Esophagus muscularis mucosa (tissue), 4 donors: ENCODE results near the gene YWHAH. TPM values are rescaled to one million over a fixed set of nuclear protein-coding genes. Genes with fewer than 3 reads are reported as not detected.

Experiments
- DNase-seq: peaks from one replicate; pipeline ENCODE4 v3.0.0-alpha.2; 2017; ENCODE audit errors: extremely low spot score
- H3K27ac ChIP-seq, 4 donors: fragments of 200-600 bp; sonication (generic); replicated peaks in 1 of 4; 1 replicate in 3 of 4; 2 replicates in 1 of 4; pipeline ENCODE4 v1.5.1; 2016 to 2019; ENCODE audit warnings: mild to moderate bottlenecking in 1 of 4
- H3K27me3 ChIP-seq, 4 donors: fragments of 200-600 bp; sonication (generic); one replicate each; pipeline versions ENCODE4 v1.5.1 to v1.6.0; 2016 to 2019
- H3K36me3 ChIP-seq, 4 donors: fragments of 200-600 bp; sonication (generic); one replicate each; pipeline ENCODE4 v1.5.1; 2016 to 2019
- H3K4me1 ChIP-seq, 4 donors: fragments of 200-600 bp; sonication (generic); one replicate each; pipeline ENCODE4 v1.5.1; 2016 to 2019
- H3K4me3 ChIP-seq, 4 donors: fragments of 200-600 bp; sonication (generic); 1 replicate in 2 of 4; 2 replicates in 2 of 4; pipeline ENCODE4 v1.5.1; 2016 to 2019; ENCODE audit warnings: mild to moderate bottlenecking in 4 of 4, moderate library complexity in 1 of 4
- H3K9me3 ChIP-seq, 4 donors: fragments of 200-600 bp; sonication (generic); 1 replicate in 3 of 4; 2 replicates in 1 of 4; pipeline ENCODE4 v1.5.1; 2016 to 2019
- EP300 ChIP-seq: sonication (generic); formaldehyde crosslinking; IDR thresholded peaks from one replicate; pipeline ENCODE4 v1.6.1; 2017; ENCODE audit warnings: antibody characterized with exemption
- POLR2A ChIP-seq: fragments of 450-650 bp; IDR thresholded peaks from one replicate; pipeline ENCODE4 v1.6.1; 2017; ENCODE audit warnings: antibody characterized with exemption, moderate library complexity, mild to moderate bottlenecking, low read depth
- POLR2AphosphoS5 ChIP-seq, 2 donors: sonication (generic); formaldehyde crosslinking; IDR thresholded peaks; one replicate each; pipeline ENCODE4 v1.6.1; 2017; ENCODE audit warnings: antibody characterized with exemption in 2 of 2
- WGBS: methylation state at CpG from one replicate; pipeline ENCODE4 v1.1.5; 2018; 5-methylcytosine and 5-hydroxymethylcytosine counted together
- intact Hi-C: fragments of 100-400 bp; cut with DNase I; formaldehyde crosslinking; loops from one replicate; pipeline ENCODE4 v1.15.1; 2023
- total RNA-seq, 4 donors: library from RNA; depleted of rRNA; stranded (reverse); fragments of >200 nt; gene quantifications; one replicate each; pipeline versions ENCODE4 v1.1.0 to v1.2.1, GENCODE V29; 2016
- TF ChIP-seq, protein P1 (sequence below), 3 experiments: fragments of 200-600 bp in 2 of 3; fragments of 450-650 bp in 1 of 3; sonication (generic) in 2 of 3; IDR thresholded peaks; one replicate each; pipeline ENCODE4 v1.5.1; 2017 to 2019; ENCODE audit warnings: antibody characterized with exemption in 3 of 3, mild to moderate bottlenecking in 2 of 3, moderate library complexity in 1 of 3

YWHAH gene
- total RNA-seq, 4 donors from 2014 or later, result 132 to 232 (median 183) TPM

DNA sequence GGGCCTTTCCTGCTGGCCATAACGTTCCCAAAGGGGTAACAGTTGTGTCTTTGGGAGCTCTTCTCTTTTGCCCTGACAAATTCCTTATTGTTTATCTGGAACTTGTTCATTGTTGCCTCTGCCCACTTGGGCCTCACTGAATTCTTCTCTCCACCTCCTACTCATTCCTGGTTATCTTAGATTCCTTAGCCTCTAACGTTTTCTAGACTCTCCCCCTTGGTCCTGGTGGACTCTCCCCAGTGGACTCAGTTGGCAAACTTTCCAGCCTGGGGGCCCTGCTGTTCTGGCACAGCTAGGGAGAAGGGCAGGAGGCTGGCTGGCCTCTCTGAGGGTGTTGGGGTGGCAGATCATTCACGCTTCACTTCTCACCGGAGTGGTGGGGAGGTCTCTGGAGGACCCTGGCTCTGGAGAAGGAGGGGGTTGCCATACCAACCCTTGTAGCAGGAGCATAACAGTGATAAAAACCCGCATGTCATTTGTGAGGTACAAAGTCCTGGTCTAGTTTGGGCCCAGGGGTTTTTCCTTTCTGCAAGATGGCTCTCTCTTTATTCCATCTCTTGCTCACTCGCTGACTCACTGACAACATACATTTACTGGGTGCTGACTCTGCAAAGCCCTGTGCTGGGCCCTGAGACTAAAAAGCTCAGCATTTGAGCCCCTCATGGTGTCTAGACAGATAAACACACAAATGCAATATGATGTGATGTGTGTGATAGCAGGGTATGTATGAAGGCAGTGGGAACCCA lies 39.7 kb downstream of the YWHAH start:
- no peak for TF ChIP-seq POLR2A
- TF ChIP-seq EP300, result no peak
- TF ChIP-seq POLR2AphosphoS5 (IDR thresholded peaks at IDR 0.05), result no peak
- TF ChIP-seq, protein P1, sequence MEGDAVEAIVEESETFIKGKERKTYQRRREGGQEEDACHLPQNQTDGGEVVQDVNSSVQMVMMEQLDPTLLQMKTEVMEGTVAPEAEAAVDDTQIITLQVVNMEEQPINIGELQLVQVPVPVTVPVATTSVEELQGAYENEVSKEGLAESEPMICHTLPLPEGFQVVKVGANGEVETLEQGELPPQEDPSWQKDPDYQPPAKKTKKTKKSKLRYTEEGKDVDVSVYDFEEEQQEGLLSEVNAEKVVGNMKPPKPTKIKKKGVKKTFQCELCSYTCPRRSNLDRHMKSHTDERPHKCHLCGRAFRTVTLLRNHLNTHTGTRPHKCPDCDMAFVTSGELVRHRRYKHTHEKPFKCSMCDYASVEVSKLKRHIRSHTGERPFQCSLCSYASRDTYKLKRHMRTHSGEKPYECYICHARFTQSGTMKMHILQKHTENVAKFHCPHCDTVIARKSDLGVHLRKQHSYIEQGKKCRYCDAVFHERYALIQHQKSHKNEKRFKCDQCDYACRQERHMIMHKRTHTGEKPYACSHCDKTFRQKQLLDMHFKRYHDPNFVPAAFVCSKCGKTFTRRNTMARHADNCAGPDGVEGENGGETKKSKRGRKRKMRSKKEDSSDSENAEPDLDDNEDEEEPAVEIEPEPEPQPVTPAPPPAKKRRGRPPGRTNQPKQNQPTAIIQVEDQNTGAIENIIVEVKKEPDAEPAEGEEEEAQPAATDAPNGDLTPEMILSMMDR (IDR thresholded peaks at IDR 0.05), result no peak
- Histone ChIP-seq H3K36me3 (no peaks in the 10 kb centered on the region), H3K27ac (no peak overlapping the region), H3K4me1 (no peaks in the 10 kb centered on the region), H3K4me3 (no peak overlapping the region), H3K27me3 (peaks cover 0 to 5% (median 0%) of the 10 kb centered on the region in 4 donors), H3K9me3 (no peaks in the 10 kb centered on the region)
- intact Hi-C loops, result no loop called here
- DNase-seq, result no peak
- WGBS, result 75% methylated on average over 6 of the region's 6 CpGs

DNA sequence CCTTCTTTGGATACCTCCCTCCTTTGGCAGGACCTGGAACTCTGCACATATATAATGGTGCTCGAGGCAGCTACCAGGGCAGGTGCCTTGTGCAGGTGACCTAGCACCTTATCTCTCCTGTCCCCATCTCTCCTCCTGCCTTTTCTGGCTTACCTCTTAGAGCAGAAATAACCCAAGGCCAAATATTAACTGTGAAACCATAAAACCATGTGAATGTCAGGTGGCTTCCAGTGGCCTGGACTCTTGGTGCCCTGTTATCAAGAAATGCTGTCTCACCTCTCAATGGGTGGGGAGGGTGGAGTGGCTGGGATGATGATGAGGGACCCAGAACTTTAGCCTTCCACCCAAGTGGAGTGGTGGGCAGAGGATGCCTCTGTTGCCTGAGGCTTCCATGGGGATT lies 42.9 kb downstream of the YWHAH start:
- no peak for DNase-seq
- TF ChIP-seq POLR2AphosphoS5 (IDR thresholded peaks at IDR 0.05) (no peak), EP300 (no peak), POLR2A (no peak)
- TF ChIP-seq, protein P1 (IDR thresholded peaks at IDR 0.05), result no peak
- no peaks in the 10 kb centered on the region for H3K36me3 ChIP-seq
- peaks cover 0 to 7% (median 0%) of the 10 kb centered on the region in 4 donors for H3K27me3 ChIP-seq
- H3K9me3 ChIP-seq, result no peaks in the 10 kb centered on the region
- no peak overlapping the region for H3K4me3 ChIP-seq
- WGBS, result 82% methylated on average over 1 of the region's 1 CpG
- no peak overlapping the region for H3K27ac ChIP-seq
- no peaks in the 10 kb centered on the region for H3K4me1 ChIP-seq
- intact Hi-C loops, result no loop called here

DNA sequence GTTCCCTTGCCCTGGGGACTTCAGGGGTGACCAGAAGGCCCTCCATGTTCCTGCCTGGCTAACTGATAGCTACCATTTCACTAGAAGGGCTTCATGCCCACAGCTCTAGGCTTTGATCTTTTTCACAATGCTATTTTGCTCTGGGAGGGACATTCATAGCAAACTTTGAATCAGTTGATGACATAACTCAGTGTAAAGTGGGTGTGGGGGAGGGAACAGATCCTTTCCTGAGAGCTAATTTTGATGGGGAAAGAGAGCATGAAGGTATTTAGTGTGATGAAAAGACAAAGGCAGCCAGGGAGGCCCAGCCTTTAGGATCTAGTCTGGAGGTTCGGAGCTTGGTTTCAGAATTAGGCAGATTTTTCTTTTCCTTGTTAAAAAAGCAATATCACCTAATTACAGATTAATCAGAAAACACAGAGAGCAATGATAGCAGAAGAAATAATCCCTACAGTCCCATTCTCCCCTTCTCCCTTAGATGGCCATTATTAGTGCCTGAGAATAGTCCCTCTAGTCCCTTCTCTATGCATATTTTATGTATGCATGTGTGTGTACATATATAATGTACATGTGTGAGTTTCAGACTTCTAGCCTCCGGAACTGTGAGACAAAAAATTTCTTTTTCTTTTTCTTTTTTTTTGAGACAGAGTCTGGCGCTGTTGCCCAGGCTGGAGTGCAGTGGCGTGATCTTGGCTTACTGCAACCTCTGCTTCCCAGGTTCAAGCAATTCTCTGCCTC lies 46.9 kb downstream of the YWHAH start:
- Histone ChIP-seq H3K4me1 (no peaks in the 10 kb centered on the region), H3K9me3 (no peaks in the 10 kb centered on the region), H3K36me3 (no peaks in the 10 kb centered on the region), H3K27ac (no peak overlapping the region), H3K4me3 (no peak overlapping the region), H3K27me3 (peaks cover 0 to 7% (median 0%) of the 10 kb centered on the region in 4 donors)
- no peak for DNase-seq
- intact Hi-C loops, result no loop called here
- TF ChIP-seq POLR2AphosphoS5 (IDR thresholded peaks at IDR 0.05) (no peak), POLR2A (no peak), EP300 (no peak)
- TF ChIP-seq, protein P1 (IDR thresholded peaks at IDR 0.05), result no peak
- WGBS, result 91% methylated on average over 4 of the region's 4 CpGs

DNA sequence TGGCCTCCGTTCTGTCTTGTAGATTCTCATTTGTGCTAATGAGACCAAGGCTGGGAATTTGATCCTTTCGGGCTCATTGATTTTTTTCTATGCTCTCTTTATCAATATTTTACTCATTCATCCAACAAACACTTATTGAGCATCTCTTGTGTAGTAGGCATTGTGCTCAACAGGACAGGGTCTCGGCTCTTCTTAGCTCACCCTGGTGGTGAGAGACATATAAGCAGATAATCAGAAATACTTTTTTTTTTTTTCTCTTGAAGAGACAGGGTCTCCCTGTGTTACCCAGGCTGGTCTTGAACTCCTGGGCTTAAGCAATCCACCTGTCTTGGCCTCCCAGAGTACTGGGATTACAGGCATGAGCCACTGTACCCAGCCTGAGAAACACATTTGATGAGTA lies 50.7 kb downstream of the YWHAH start:
- Histone ChIP-seq H3K27me3 (peaks cover 0 to 19% (median 0%) of the 10 kb centered on the region in 4 donors), H3K36me3 (no peaks in the 10 kb centered on the region), H3K27ac (no peak overlapping the region), H3K4me1 (no peaks in the 10 kb centered on the region), H3K4me3 (no peak overlapping the region), H3K9me3 (no peaks in the 10 kb centered on the region)
- DNase-seq, result no peak
- intact Hi-C loops, result no loop called here
- TF ChIP-seq EP300, result no peak
- no peak for TF ChIP-seq POLR2A
- TF ChIP-seq, protein P1 (IDR thresholded peaks at IDR 0.05), result no peak
- no peak for TF ChIP-seq POLR2AphosphoS5 (IDR thresholded peaks at IDR 0.05)
- 66% methylated on average over 3 of the region's 3 CpGs for WGBS
